ENCODE measurements around the gene ETV7. TPM values are rescaled to one million over a fixed set of nuclear protein-coding genes. Genes with fewer than 3 reads are reported as not detected.

Gene ETV7
- total and polyA plus RNA-seq, 4 donors: 0.17 to 0.84 (median 0.36) TPM

GRCh38 chr6:36346486-36347273, 40.8 kb downstream of the ETV7 start:
- Histone ChIP-seq H3K9me3 (ENCODE audit: control insufficient read depth in 4 of 4, low read length in 3 of 4) (no peaks in the 10 kb centered on the region), H3K27ac (ENCODE audit: low read depth in 1 of 2, low read length in 2 of 2) (no peak overlapping the region), H3K4me1 (ENCODE audit: control insufficient read depth in 4 of 4, insufficient read depth in 4 of 4, low read length in 3 of 4) (no peaks in the 10 kb centered on the region), H3K4me3 (ENCODE audit: low read depth in 1 of 3, low read length in 3 of 3) (no peak overlapping the region), H3K36me3 (ENCODE audit: control insufficient read depth in 4 of 4, insufficient read depth in 3 of 4, low read depth in 1 of 4, low read length in 3 of 4) (no peaks in the 10 kb centered on the region), H3K9ac (ENCODE audit: low read depth in 1 of 2, low read length in 2 of 2) (no peak overlapping the region), H3K27me3 (ENCODE audit: control insufficient read depth in 4 of 4, insufficient read depth in 4 of 4, low read length in 3 of 4) (no peaks in the 10 kb centered on the region)
- WGBS: 96% methylated on average over 20 of the region's 20 CpGs
- no peak for DNase-seq (ENCODE audit: low spot score)
- no peak for TF ChIP-seq RXRA (IDR thresholded peaks at IDR 0.05)

GRCh38 chr6:36345681-36346466, 41.6 kb downstream of the ETV7 start:
- H3K9ac ChIP-seq (ENCODE audit: low read depth in 1 of 2, low read length in 2 of 2): no peak overlapping the region
- peak; percentile 50 for DNase-seq (ENCODE audit: low spot score)
- H3K36me3 ChIP-seq (ENCODE audit: control insufficient read depth in 4 of 4, insufficient read depth in 3 of 4, low read depth in 1 of 4, low read length in 3 of 4): no peaks in the 10 kb centered on the region
- H3K27ac ChIP-seq (ENCODE audit: low read depth in 1 of 2, low read length in 2 of 2): no peak overlapping the region
- no peak overlapping the region for H3K4me3 ChIP-seq (ENCODE audit: low read depth in 1 of 3, low read length in 3 of 3)
- 92% methylated on average over 13 of the region's 13 CpGs for WGBS
- H3K4me1 ChIP-seq (ENCODE audit: control insufficient read depth in 4 of 4, insufficient read depth in 4 of 4, low read length in 3 of 4): peaks cover 0 to 3% (median 1%) of the 10 kb centered on the region in 4 donors
- TF ChIP-seq SP1 (IDR thresholded peaks at IDR 0.05) (no peak), MAX (IDR thresholded peaks at IDR 0.05) (no peak), CTCF (IDR thresholded peaks at IDR 0.05; ENCODE audit: low read depth, low read length, missing input control) (no peak), TAF1 (conservative IDR thresholded peaks at IDR 0.05) (no peak), HNF4G (IDR thresholded peaks at IDR 0.05) (no peak), NR2F2 (IDR thresholded peaks at IDR 0.05) (no peak), HNF4A (conservative IDR thresholded peaks at IDR 0.05) (no peak), GABPA (IDR thresholded peaks at IDR 0.05 in 1 of 2, conservative IDR thresholded peaks at IDR 0.05 in 1 of 2) (no peak), EGR1 (IDR thresholded peaks at IDR 0.05; ENCODE audit: low read depth in 2 of 2) (no peak), RXRA (IDR thresholded peaks at IDR 0.05) (no peak), FOXA1 (IDR thresholded peaks at IDR 0.05) (no peak), ZBTB33 (IDR thresholded peaks at IDR 0.05) (no peak), REST (IDR thresholded peaks at IDR 0.05) (no peak), YY1 (IDR thresholded peaks at IDR 0.05) (no peak), ATF3 (IDR thresholded peaks at IDR 0.05) (no peak), JUND (IDR thresholded peaks at IDR 0.05) (no peak), FOXA2 (IDR thresholded peaks at IDR 0.05) (no peak), RAD21 (IDR thresholded peaks at IDR 0.05) (no peak)
- no peaks in the 10 kb centered on the region for H3K27me3 ChIP-seq (ENCODE audit: control insufficient read depth in 4 of 4, insufficient read depth in 4 of 4, low read length in 3 of 4)
- H3K9me3 ChIP-seq (ENCODE audit: control insufficient read depth in 4 of 4, low read length in 3 of 4): no peaks in the 10 kb centered on the region

Measured in liver (tissue), 9 donors.